Measurements from ENCODE around the gene B4GAT1. TPM values are rescaled to one million over a fixed set of nuclear protein-coding genes. Genes with fewer than 3 reads are reported as not detected.
A peak's percentile ranks its signal among the peaks of the same experiment; 100 is the strongest.
"Not testable (repeated sequence)": the region's sequence is repeated elsewhere in the genome, so short reads cannot be mapped to it uniquely, and the experiment has no call there.

B4GAT1 gene
- total and polyA plus RNA-seq, 8 donors = 3.5 to 22.3 (median 17.4) TPM

DNA sequence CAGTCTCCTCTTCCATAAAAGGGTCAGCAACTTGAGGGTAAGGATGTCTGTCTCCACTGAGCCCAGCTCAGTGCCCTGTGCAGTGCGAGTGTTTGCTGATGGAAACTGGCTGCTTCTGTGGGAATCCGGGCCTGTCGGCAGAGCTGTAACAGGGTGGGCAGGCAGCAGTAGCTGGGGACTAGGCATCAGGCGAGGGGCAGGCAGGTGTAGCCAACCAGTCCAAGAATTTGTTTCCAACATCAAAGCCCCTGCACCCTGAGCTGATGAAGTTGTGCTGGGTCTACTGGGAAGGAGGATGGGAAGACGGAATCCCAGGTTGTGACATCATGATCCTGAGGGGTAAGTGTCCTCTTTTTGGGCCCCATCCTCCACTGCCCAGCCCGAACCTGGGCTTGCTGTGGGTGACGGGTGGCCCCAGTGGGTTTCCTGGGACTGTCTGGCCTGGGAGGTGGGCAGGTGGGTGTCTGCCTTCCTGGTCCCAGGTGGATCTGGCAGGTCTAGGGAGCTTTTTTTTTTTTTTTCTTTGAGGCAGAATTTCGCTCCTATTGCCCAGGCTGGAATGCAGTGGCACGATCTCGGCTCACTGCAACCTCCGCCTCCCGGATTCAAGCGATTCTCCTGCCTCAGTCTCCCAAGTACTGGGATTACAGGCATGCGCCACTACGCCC lies 13.1 kb upstream of the B4GAT1 start:
- H3K4me1 ChIP-seq = peaks cover 0 to 14% (median 9%) of the 10 kb centered on the region in 4 donors
- no peak for TF ChIP-seq CTCF (IDR thresholded peaks at IDR 0.05)
- no peak for TF ChIP-seq POLR2AphosphoS5 (IDR thresholded peaks at IDR 0.05)
- no peak for TF ChIP-seq POLR2A (IDR thresholded peaks at IDR 0.05)
- no peak for TF ChIP-seq EP300 (IDR thresholded peaks at IDR 0.05)
- 89 to 93% (median 92%) methylated on average over 15 of the region's 15 CpGs for WGBS, 5 donors

GRCh38 chr11:66359662-66360087 lies 12.2 kb upstream of the B4GAT1 start:
- peaks cover 0 to 19% (median 11%) of the 10 kb centered on the region in 4 donors for H3K4me1 ChIP-seq
- TF ChIP-seq POLR2A (IDR thresholded peaks at IDR 0.05) = no peak
- TF ChIP-seq EP300 (IDR thresholded peaks at IDR 0.05) = no peak
- no peak for TF ChIP-seq POLR2AphosphoS5 (IDR thresholded peaks at IDR 0.05)
- no peak for TF ChIP-seq CTCF (IDR thresholded peaks at IDR 0.05)
- H3K27ac ChIP-seq = no peak overlapping the region
- no peak overlapping the region for H3K4me3 ChIP-seq
- no peaks in the 10 kb centered on the region for H3K9me3 ChIP-seq
- 53 to 73% (median 67%) methylated on average over 3 of the region's 3 CpGs for WGBS, 5 donors
- no peaks in the 10 kb centered on the region for H3K27me3 ChIP-seq
- intact Hi-C loops (cut with DNase I; ENCODE audit: low total_unique reads) = no loop called here
- no peak for DNase-seq
- peaks cover 0 to 22% (median 17%) of the 10 kb centered on the region in 4 donors for H3K36me3 ChIP-seq

More for the DNA sequence above, 13.1 kb upstream of the B4GAT1 start:
- peaks cover 0 to 22% (median 17%) of the 10 kb centered on the region in 4 donors for H3K36me3 ChIP-seq
- no peak overlapping the region for H3K4me3 ChIP-seq
- DNase-seq = no peak
- H3K27me3 ChIP-seq = no peaks in the 10 kb centered on the region
- intact Hi-C loops (cut with DNase I; ENCODE audit: low total_unique reads) = no loop called here
- H3K9me3 ChIP-seq = no peaks in the 10 kb centered on the region
- H3K27ac ChIP-seq = no peak overlapping the region

DNA sequence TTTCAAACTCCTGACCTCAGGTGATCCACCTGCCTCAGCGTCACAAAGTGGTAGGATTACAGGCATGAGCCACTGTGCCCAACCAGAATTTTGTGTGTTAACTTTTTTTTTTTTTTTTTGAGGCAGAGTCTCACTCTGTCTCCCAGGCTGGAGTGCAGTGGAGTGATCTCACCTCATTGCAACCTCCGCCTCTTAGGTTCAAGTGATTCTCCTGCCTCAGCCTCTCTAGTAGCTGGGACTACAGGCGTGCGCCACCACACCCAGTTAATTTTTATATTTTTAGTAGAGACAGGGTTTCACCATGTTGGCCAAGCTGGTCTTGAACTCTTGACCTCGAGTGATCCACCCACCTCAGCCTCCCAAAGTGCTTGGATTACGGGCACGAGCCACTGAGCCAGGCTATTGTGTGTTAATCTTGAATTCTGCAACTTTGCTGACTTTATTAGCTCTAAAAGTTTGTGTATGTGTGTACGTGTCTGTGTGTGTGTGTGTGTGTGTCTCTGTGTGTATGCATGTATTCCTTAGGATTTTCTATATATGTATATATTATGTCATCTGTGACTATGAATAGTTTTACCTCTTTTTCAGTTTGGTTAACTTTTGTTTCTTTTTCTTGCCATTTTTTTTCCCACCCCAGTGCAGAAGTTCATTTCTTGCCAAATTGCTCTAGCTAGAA lies 3.3 kb upstream of the B4GAT1 start:
- H3K4me3 ChIP-seq; intact Hi-C loops (cut with DNase I; ENCODE audit: low total_unique reads); H3K9me3 ChIP-seq; H3K27me3 ChIP-seq; H3K36me3 ChIP-seq: not testable (repeated sequence)
- peak overlapping the region; percentile 75 to 94 (median 91) for H3K27ac ChIP-seq
- H3K4me1 ChIP-seq = peaks cover 15 to 52% (median 38%) of the 10 kb centered on the region in 4 donors
- WGBS, 5 donors = 37 to 63% (median 48%) methylated on average over 8 of the region's 8 CpGs
- peak in 1 of 2 donors; percentile 55 for DNase-seq

GRCh38 chr11:66349084-66349386 lies 1.6 kb upstream of the B4GAT1 start:
- Histone ChIP-seq H3K27ac (peak overlapping the region; percentile 88 to 96 (median 94)), H3K4me3 (peak overlapping the region in 3 of 4 donors; percentile 55 to 87 (median 79)), H3K27me3 (no peaks in the 10 kb centered on the region), H3K36me3 (peaks cover 0 to 3% (median 0%) of the 10 kb centered on the region in 4 donors), H3K4me1 (peaks cover 25 to 56% (median 47%) of the 10 kb centered on the region in 4 donors), H3K9me3 (no peaks in the 10 kb centered on the region)
- 24 to 57% (median 47%) methylated on average over 2 of the region's 2 CpGs for WGBS, 5 donors
- DNase-seq = no peak
- no peak for TF ChIP-seq POLR2A (IDR thresholded peaks at IDR 0.05)
- TF ChIP-seq EP300 (IDR thresholded peaks at IDR 0.05) = no peak
- TF ChIP-seq CTCF (IDR thresholded peaks at IDR 0.05) = no peak
- TF ChIP-seq POLR2AphosphoS5 (IDR thresholded peaks at IDR 0.05) = no peak
- intact Hi-C loops (cut with DNase I; ENCODE audit: low total_unique reads) = no loop called here

Data from stomach (tissue), 9 donors.